Mammary epithelial cell (primary cell): ENCODE results near the gene GOLGA3.

Source experiments
- EZH2 ChIP-seq: IDR thresholded peaks from 2 replicates; pipeline ENCODE4 v1.6.1; 2012; ENCODE audit warnings: low read length, inconsistent platforms, borderline replicate concordance
- TF ChIP-seq, protein P1 (sequence below), 2 donors: IDR thresholded peaks in 1 of 2; conservative IDR thresholded peaks in 1 of 2; 2 replicates each; pipeline ENCODE4 v1.5.1; 2011 to 2012; ENCODE audit warnings: inconsistent platforms in 2 of 2, low read length in 2 of 2, mild to moderate bottlenecking in 2 of 2, control low read depth in 1 of 2, low read depth in 1 of 2; ENCODE audit not compliant: insufficient read depth in 1 of 2; ENCODE audit errors: extremely low read depth in 1 of 2

- TF ChIP-seq, protein P1, sequence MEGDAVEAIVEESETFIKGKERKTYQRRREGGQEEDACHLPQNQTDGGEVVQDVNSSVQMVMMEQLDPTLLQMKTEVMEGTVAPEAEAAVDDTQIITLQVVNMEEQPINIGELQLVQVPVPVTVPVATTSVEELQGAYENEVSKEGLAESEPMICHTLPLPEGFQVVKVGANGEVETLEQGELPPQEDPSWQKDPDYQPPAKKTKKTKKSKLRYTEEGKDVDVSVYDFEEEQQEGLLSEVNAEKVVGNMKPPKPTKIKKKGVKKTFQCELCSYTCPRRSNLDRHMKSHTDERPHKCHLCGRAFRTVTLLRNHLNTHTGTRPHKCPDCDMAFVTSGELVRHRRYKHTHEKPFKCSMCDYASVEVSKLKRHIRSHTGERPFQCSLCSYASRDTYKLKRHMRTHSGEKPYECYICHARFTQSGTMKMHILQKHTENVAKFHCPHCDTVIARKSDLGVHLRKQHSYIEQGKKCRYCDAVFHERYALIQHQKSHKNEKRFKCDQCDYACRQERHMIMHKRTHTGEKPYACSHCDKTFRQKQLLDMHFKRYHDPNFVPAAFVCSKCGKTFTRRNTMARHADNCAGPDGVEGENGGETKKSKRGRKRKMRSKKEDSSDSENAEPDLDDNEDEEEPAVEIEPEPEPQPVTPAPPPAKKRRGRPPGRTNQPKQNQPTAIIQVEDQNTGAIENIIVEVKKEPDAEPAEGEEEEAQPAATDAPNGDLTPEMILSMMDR (conservative IDR thresholded peaks at IDR 0.05 in 1 of 2, IDR thresholded peaks at IDR 0.05 in 1 of 2; ENCODE audit: extremely low read depth in 1 of 2, insufficient read depth in 1 of 2, low read depth in 1 of 2, low read length in 2 of 2): no peak
- no peak for TF ChIP-seq EZH2
Measured at GRCh38 chr12:132806857-132807256, 21.8 kb downstream of the GOLGA3 start.
